GM18517 (cell line): ENCODE data around the gene AKAP5.

ENCODE experiments used
- ATAC-seq: cut with Tn5 transposase; IDR thresholded peaks from one replicate; pipeline ENCODE4 v1.9.1; 2021; ENCODE audit warnings: mild to moderate bottlenecking, moderate library complexity; ENCODE audit not compliant: unreplicated experiment

Gene AKAP5

GRCh38 chr14:64465191-64465822 lies at the start of gene AKAP5:
TSS of gene AKAP5 (plus strand) at chr14:64465499. CDS start at chr14:64468395, 2,896 bp downstream.
- ATAC-seq, result peak; percentile 63

- no peak for ATAC-seq
Observed at GRCh38 chr14:64416348-64416932, 48.9 kb upstream of the AKAP5 start.

GRCh38 chr14:64417055-64417770 lies 48.1 kb upstream of the AKAP5 start:
- no peak for ATAC-seq

GRCh38 chr14:64417771-64418125 lies 47.6 kb upstream of the AKAP5 start:
- ATAC-seq, result no peak

- ATAC-seq, result no peak
Observed at GRCh38 chr14:64419003-64419402, 46.3 kb upstream of the AKAP5 start.

GRCh38 chr14:64421166-64421565 lies 44.1 kb upstream of the AKAP5 start:
- no peak for ATAC-seq

- no peak for ATAC-seq
Observed at GRCh38 chr14:64422005-64422404, 43.3 kb upstream of the AKAP5 start.

GRCh38 chr14:64422756-64423155 lies 42.5 kb upstream of the AKAP5 start:
- ATAC-seq, result no peak

- ATAC-seq, result no peak
Observed at GRCh38 chr14:64423987-64424386, 41.3 kb upstream of the AKAP5 start.

- no peak for ATAC-seq
Observed at GRCh38 chr14:64434528-64434927, 30.8 kb upstream of the AKAP5 start.

GRCh38 chr14:64438181-64438841 lies 27.0 kb upstream of the AKAP5 start:
- no peak for ATAC-seq

GRCh38 chr14:64439141-64439540 lies 26.2 kb upstream of the AKAP5 start:
- no peak for ATAC-seq

GRCh38 chr14:64440494-64440893 lies 24.8 kb upstream of the AKAP5 start:
- ATAC-seq, result no peak

- no peak for ATAC-seq
Observed at GRCh38 chr14:64442300-64442988, 22.9 kb upstream of the AKAP5 start.

GRCh38 chr14:64444140-64444539 lies 21.2 kb upstream of the AKAP5 start:
- ATAC-seq, result no peak

- ATAC-seq, result peak; percentile 95
Observed at GRCh38 chr14:64444984-64445845, 20.1 kb upstream of the AKAP5 start.

GRCh38 chr14:64447876-64448670 lies 17.2 kb upstream of the AKAP5 start:
- ATAC-seq, result no peak

GRCh38 chr14:64450255-64450654 lies 15.0 kb upstream of the AKAP5 start:
- ATAC-seq, result no peak

- ATAC-seq, result no peak
Observed at GRCh38 chr14:64454671-64455070, 10.6 kb upstream of the AKAP5 start.
